Measurements from ENCODE around the gene PTPRM. TPM values are rescaled to one million over a fixed set of nuclear protein-coding genes. Genes with fewer than 3 reads are reported as not detected.

Gene PTPRM
- total RNA-seq, 1 experiment from 2014 or later, result 45.6 TPM

- no peaks in the 10 kb centered on the region for H3K79me2 ChIP-seq (ENCODE audit: low read length)
- no peaks in the 10 kb centered on the region for H3K9me3 ChIP-seq (ENCODE audit: low read length)
- 0 out of 2 replicates have a peak, but pooled peaks cover 1% of the 10 kb centered on the region for H4K20me1 ChIP-seq (ENCODE audit: low read length)
- no peak overlapping the region for H2AFZ ChIP-seq (ENCODE audit: low read length)
- H3K27me3 ChIP-seq (ENCODE audit: low read length), result no peaks in the 10 kb centered on the region
- ChIA-PET POLR2A (ENCODE audit: unreplicated experiment) (no interaction called here), CTCF (no interaction called here)
- no peaks in the 10 kb centered on the region for H3K9me2 ChIP-seq (replicated peaks; ENCODE audit: low read length)
- ATAC-seq (no peak), DNase-seq (no peak)
- no peaks in the 10 kb centered on the region for H3K36me3 ChIP-seq (ENCODE audit: low read depth, low read length)
- H3K4me3 ChIP-seq (ENCODE audit: low read length), result no peak overlapping the region
- BruUV-seq (replicated peaks), result no TSS peak
- H3F3A ChIP-seq (ENCODE audit: low read length, unreplicated experiment), result no peaks in the 10 kb centered on the region
- no peak overlapping the region for H3K27ac ChIP-seq (ENCODE audit: low read length)
- H3K9ac ChIP-seq (ENCODE audit: low read length), result no peak overlapping the region
- intact Hi-C loops (cut with micrococcal nuclease), result no loop called here
- no peak for TF ChIP-seq EZH2 (IDR thresholded peaks at IDR 0.05; ENCODE audit: low read length, unreplicated experiment)
- TF ChIP-seq EZH2phosphoT487 (IDR thresholded peaks at IDR 0.05; ENCODE audit: borderline replicate concordance, low read length), result no peak
- no peak for TF ChIP-seq CTCF (conservative IDR thresholded peaks at IDR 0.05; ENCODE audit: low read depth, low read length)
- no peak overlapping the region for H3K4me2 ChIP-seq (ENCODE audit: low read length)
- no peaks in the 10 kb centered on the region for H3K4me1 ChIP-seq (ENCODE audit: insufficient read depth, low read length)
Measured at GRCh38 chr18:7684966-7685365, 117.8 kb downstream of the PTPRM start.

GRCh38 chr18:7686278-7686677 lies 119.2 kb downstream of the PTPRM start:
- TF ChIP-seq EZH2phosphoT487 (IDR thresholded peaks at IDR 0.05; ENCODE audit: borderline replicate concordance, low read length) (no peak), CTCF (conservative IDR thresholded peaks at IDR 0.05; ENCODE audit: low read depth, low read length) (no peak), EZH2 (IDR thresholded peaks at IDR 0.05; ENCODE audit: low read length, unreplicated experiment) (no peak)
- no peak overlapping the region for H3K4me2 ChIP-seq (ENCODE audit: low read length)
- H3K4me3 ChIP-seq (ENCODE audit: low read length), result no peak overlapping the region
- ChIA-PET POLR2A (ENCODE audit: unreplicated experiment) (no interaction called here), CTCF (interaction anchor here (0.7 kb wide), 1 partner anchor 1612 kb away, joined by 3 read pairs; no protein-coding TSS in a partner anchor)
- no TSS peak for BruUV-seq (replicated peaks)
- H3K27ac ChIP-seq (ENCODE audit: low read length), result no peak overlapping the region
- no peaks in the 10 kb centered on the region for H3K9me2 ChIP-seq (replicated peaks; ENCODE audit: low read length)
- intact Hi-C loops (cut with micrococcal nuclease), result no loop called here
- no peaks in the 10 kb centered on the region for H3K36me3 ChIP-seq (ENCODE audit: low read depth, low read length)
- H2AFZ ChIP-seq (ENCODE audit: low read length), result no peak overlapping the region
- DNase-seq (no peak), ATAC-seq (no peak)
- no peaks in the 10 kb centered on the region for H3K9me3 ChIP-seq (ENCODE audit: low read length)
- no peaks in the 10 kb centered on the region for H3F3A ChIP-seq (ENCODE audit: low read length, unreplicated experiment)
- H4K20me1 ChIP-seq (ENCODE audit: low read length), result 0 out of 2 replicates have a peak, but pooled peaks cover 3% of the 10 kb centered on the region
- no peaks in the 10 kb centered on the region for H3K27me3 ChIP-seq (ENCODE audit: low read length)
- no peaks in the 10 kb centered on the region for H3K79me2 ChIP-seq (ENCODE audit: low read length)
- no peak overlapping the region for H3K9ac ChIP-seq (ENCODE audit: low read length)
- no peaks in the 10 kb centered on the region for H3K4me1 ChIP-seq (ENCODE audit: insufficient read depth, low read length)

GRCh38 chr18:7688580-7688979 lies 121.5 kb downstream of the PTPRM start:
- POLR2A ChIA-PET (ENCODE audit: unreplicated experiment), result interaction anchor here (0.5 kb wide), 1 partner anchor 40 kb away, joined by 5 read pairs; no protein-coding TSS in a partner anchor
- H3K9ac ChIP-seq (ENCODE audit: low read length), result no peak overlapping the region
- H3F3A ChIP-seq (ENCODE audit: low read length, unreplicated experiment), result no peaks in the 10 kb centered on the region
- H3K27me3 ChIP-seq (ENCODE audit: low read length), result no peaks in the 10 kb centered on the region
- H3K36me3 ChIP-seq (ENCODE audit: low read depth, low read length), result no peaks in the 10 kb centered on the region
- 0 out of 2 replicates have a peak, but pooled peaks cover 3% of the 10 kb centered on the region for H4K20me1 ChIP-seq (ENCODE audit: low read length)
- H3K4me2 ChIP-seq (ENCODE audit: low read length), result no peak overlapping the region
- intact Hi-C loops (cut with micrococcal nuclease), result no loop called here
- no peak overlapping the region for H2AFZ ChIP-seq (ENCODE audit: low read length)
- H3K4me1 ChIP-seq (ENCODE audit: insufficient read depth, low read length), result no peaks in the 10 kb centered on the region
- no peaks in the 10 kb centered on the region for H3K9me3 ChIP-seq (ENCODE audit: low read length)
- CTCF ChIA-PET, result no interaction called here
- no peaks in the 10 kb centered on the region for H3K79me2 ChIP-seq (ENCODE audit: low read length)
- no peak for TF ChIP-seq CTCF (conservative IDR thresholded peaks at IDR 0.05; ENCODE audit: low read depth, low read length)
- TF ChIP-seq EZH2phosphoT487 (IDR thresholded peaks at IDR 0.05; ENCODE audit: borderline replicate concordance, low read length), result no peak
- no peak for TF ChIP-seq EZH2 (IDR thresholded peaks at IDR 0.05; ENCODE audit: low read length, unreplicated experiment)
- DNase-seq (no peak), ATAC-seq (no peak)
- H3K9me2 ChIP-seq (replicated peaks; ENCODE audit: low read length), result no peaks in the 10 kb centered on the region
- BruUV-seq (replicated peaks), result no TSS peak
- H3K27ac ChIP-seq (ENCODE audit: low read length), result no peak overlapping the region
- no peak overlapping the region for H3K4me3 ChIP-seq (ENCODE audit: low read length)
